GM19351 (cell line): Measurements from ENCODE around the gene KRTAP5-4.
"Not testable (repeated sequence)": the region's sequence is repeated elsewhere in the genome, so short reads cannot be mapped to it uniquely, and the experiment has no call there.

Source experiments
- ATAC-seq: cut with Tn5 transposase; IDR thresholded peaks from one replicate; pipeline ENCODE4 v1.9.1; 2021; ENCODE audit warnings: mild to moderate bottlenecking, moderate library complexity; ENCODE audit not compliant: unreplicated experiment

The KRTAP5-4 gene

GRCh38 chr11:1639102-1639620 is 17.2 kb upstream of the KRTAP5-4 start:
- no peak for ATAC-seq

GRCh38 chr11:1638344-1638743 is 16.4 kb upstream of the KRTAP5-4 start:
- no peak for ATAC-seq

GRCh38 chr11:1637628-1638027 is 15.7 kb upstream of the KRTAP5-4 start:
- ATAC-seq: no peak

GRCh38 chr11:1636291-1636950 is 14.5 kb upstream of the KRTAP5-4 start:
- ATAC-seq: no peak

- no peak for ATAC-seq
Measured at GRCh38 chr11:1633864-1634263, 11.9 kb upstream of the KRTAP5-4 start.

- ATAC-seq: no peak
Measured at GRCh38 chr11:1632053-1632714, 10.2 kb upstream of the KRTAP5-4 start.

- no peak for ATAC-seq
Measured at GRCh38 chr11:1631066-1631568, 9.2 kb upstream of the KRTAP5-4 start.

- no peak for ATAC-seq
Measured at GRCh38 chr11:1630271-1630670, 8.3 kb upstream of the KRTAP5-4 start.

GRCh38 chr11:1629326-1630185 is 7.6 kb upstream of the KRTAP5-4 start, which contains the start of gene KRTAP5-5:
TSS of gene KRTAP5-5 (plus strand) at chr11:1629775. CDS start at chr11:1629841, 66 bp downstream.
- no peak for ATAC-seq

GRCh38 chr11:1628506-1629325 is 6.8 kb upstream of the KRTAP5-4 start:
- ATAC-seq: peak; percentile 62

- ATAC-seq: no peak
Measured at GRCh38 chr11:1625541-1625940, 3.6 kb upstream of the KRTAP5-4 start.

- ATAC-seq: no peak
Measured at GRCh38 chr11:1624621-1625020, 2.7 kb upstream of the KRTAP5-4 start.

- no peak for ATAC-seq
Measured at GRCh38 chr11:1623716-1624115, 1.8 kb upstream of the KRTAP5-4 start.

GRCh38 chr11:1619449-1619848 is 2.5 kb downstream of the KRTAP5-4 start:
- no peak for ATAC-seq

GRCh38 chr11:1618231-1618630 is 3.7 kb downstream of the KRTAP5-4 start:
- no peak for ATAC-seq

- no peak for ATAC-seq
Measured at GRCh38 chr11:1608363-1608762, 13.6 kb downstream of the KRTAP5-4 start, which contains the start of gene KRTAP5-3. TSS of gene KRTAP5-3 (minus strand) at chr11:1608463. CDS start at chr11:1608385, 78 bp downstream.

GRCh38 chr11:1607901-1608300 is 14.0 kb downstream of the KRTAP5-4 start:
- not testable (repeated sequence) for ATAC-seq

- not testable (repeated sequence) for ATAC-seq
Measured at GRCh38 chr11:1607156-1607845, 14.6 kb downstream of the KRTAP5-4 start.

- ATAC-seq: peak; percentile 92
Measured at GRCh38 chr11:1605923-1606322, 16.0 kb downstream of the KRTAP5-4 start.

- ATAC-seq: no peak
Measured at GRCh38 chr11:1604711-1605110, 17.2 kb downstream of the KRTAP5-4 start.
